Peyer's patch (tissue), 4 donors: Measurements from ENCODE around the gene NMNAT1.

ENCODE experiments used
- CTCF ChIP-seq, 6 experiments: fragments of 450-650 bp in 4 of 6; fragments of 200-600 bp in 2 of 6; sonication (generic) in 1 of 6; IDR thresholded peaks; one replicate each; pipeline ENCODE4 v1.5.1; 2017 to 2019; ENCODE audit warnings: antibody characterized with exemption in 6 of 6, mild to moderate bottlenecking in 3 of 6, moderate library complexity in 1 of 6
- POLR2A ChIP-seq, 2 donors: fragments of 450-650 bp; IDR thresholded peaks; one replicate each; pipeline ENCODE4 v1.5.1; 2017; ENCODE audit warnings: antibody characterized with exemption in 2 of 2, mild to moderate bottlenecking in 2 of 2, moderate library complexity in 2 of 2

- TF ChIP-seq CTCF (IDR thresholded peaks at IDR 0.05) (no peak), POLR2A (IDR thresholded peaks at IDR 0.05) (no peak)
These were observed 38.7 kb upstream of the NMNAT1 start for GRCh38 chr1:9904596-9904995.
